ENCODE data around the gene KRT32.

- TF ChIP-seq CTCF (IDR thresholded peaks at IDR 0.05) (no peak), POLR2A (IDR thresholded peaks at IDR 0.05) (no peak), POLR2AphosphoS5 (IDR thresholded peaks at IDR 0.05; ENCODE audit: insufficient read depth in 1 of 2, low read depth in 1 of 2) (no peak)
Measured at GRCh38 chr17:41424111-41424635, 43.0 kb downstream of the KRT32 start, which contains the start of gene KRT37.

Measured in vagina (tissue), 2 donors.